Cardiac muscle cell (in vitro differentiated cells and primary cell): ENCODE data around the gene KIAA0930. TPM values are rescaled to one million over a fixed set of nuclear protein-coding genes. Genes with fewer than 3 reads are reported as not detected.

Experiments used
- DNase-seq, 2 donors: peaks; one replicate each; pipeline versions ENCODE4 v3.0.0 to v3.0.0-alpha.2; 2010 to 2017; ENCODE audit warnings: low read depth in 1 of 2, low spot score in 1 of 2
- H3K27ac ChIP-seq: fragments of 200-600 bp; sonication (generic); 2 replicates; pipeline ENCODE4 v1.5.1; 2016
- H3K27me3 ChIP-seq: fragments of 200-600 bp; sonication (generic); 2 replicates; pipeline ENCODE4 v1.6.0; 2016; ENCODE audit warnings: control low read depth
- H3K36me3 ChIP-seq: fragments of 200-600 bp; sonication (generic); 2 replicates; pipeline ENCODE4 v1.5.1; 2016; ENCODE audit warnings: control low read depth
- H3K4me1 ChIP-seq: fragments of 200-600 bp; sonication (generic); 2 replicates; pipeline ENCODE4 v1.8.1; 2017; ENCODE audit warnings: low read depth, mild to moderate bottlenecking, mixed run types
- H3K4me3 ChIP-seq: fragments of 200-600 bp; sonication (generic); 2 replicates; pipeline ENCODE4 v1.5.1; 2016; ENCODE audit warnings: mild to moderate bottlenecking
- H3K9me3 ChIP-seq: fragments of 200-600 bp; sonication (generic); 2 replicates; pipeline ENCODE4 v1.5.1; 2017; ENCODE audit warnings: low read depth, mild to moderate bottlenecking, control low read depth
- CTCF ChIP-seq: IDR thresholded peaks from 2 replicates; pipeline ENCODE4 v1.5.1; 2012; ENCODE audit warnings: low read depth, mild to moderate bottlenecking, low read length
- polyA plus RNA-seq: library from polyadenylated mRNA; unstranded; fragments of >200 nt; fragmentation: Nextera tagmentation; extraction: Ambion mirVana; gene quantifications from 2 replicates; pipeline ENCODE4 v1.2.1, GENCODE V29; 2016
- total RNA-seq: library from RNA; depleted of rRNA; stranded (reverse); fragments of >200 nt; gene quantifications from 2 replicates; pipeline ENCODE4 v1.2.3, GENCODE V29; 2016

Gene KIAA0930
- total and polyA plus RNA-seq, 2 experiments from 2014 or later: 11.8 to 12.7 TPM

DNA sequence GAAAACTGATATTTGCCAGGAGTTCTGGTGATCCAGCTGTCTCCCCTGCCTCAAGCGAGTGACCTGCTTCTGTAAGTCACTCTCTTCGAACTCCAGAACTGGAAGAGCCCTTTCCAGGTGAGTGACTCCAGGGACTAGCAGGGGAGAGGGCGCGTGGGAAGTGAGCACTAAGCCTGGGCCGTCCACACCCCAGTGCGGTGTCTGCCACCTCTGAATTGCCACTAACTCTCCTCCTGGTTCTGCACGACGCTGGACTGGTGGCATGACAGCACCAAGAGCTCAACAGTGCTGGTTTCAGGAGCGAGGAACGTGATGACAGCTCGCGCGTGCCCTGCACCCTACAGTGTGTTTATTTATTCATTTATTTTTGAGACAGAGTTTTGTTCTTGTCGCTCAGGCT lies 22.9 kb downstream of the KIAA0930 start:
- H3K36me3 ChIP-seq: no peaks in the 10 kb centered on the region
- H3K4me3 ChIP-seq: no peak overlapping the region
- DNase-seq: no peak
- peaks cover 4% of the 10 kb centered on the region for H3K4me1 ChIP-seq
- no peak for TF ChIP-seq CTCF
- H3K27ac ChIP-seq: no peak overlapping the region
- no peaks in the 10 kb centered on the region for H3K9me3 ChIP-seq
- H3K27me3 ChIP-seq: no peaks in the 10 kb centered on the region

- Histone ChIP-seq H3K4me1 (peaks cover 8% of the 10 kb centered on the region), H3K27me3 (no peaks in the 10 kb centered on the region), H3K36me3 (no peaks in the 10 kb centered on the region), H3K4me3 (no peak overlapping the region), H3K9me3 (no peaks in the 10 kb centered on the region), H3K27ac (no peak overlapping the region)
- DNase-seq: no peak
- TF ChIP-seq CTCF: no peak
Observed at GRCh38 chr22:45217345-45217744, 23.3 kb downstream of the KIAA0930 start.

- no peaks in the 10 kb centered on the region for H3K9me3 ChIP-seq
- H3K36me3 ChIP-seq: no peaks in the 10 kb centered on the region
- TF ChIP-seq CTCF: no peak
- H3K4me1 ChIP-seq: peaks cover 10% of the 10 kb centered on the region
- peak; percentile 55 to 72 for DNase-seq
- no peak overlapping the region for H3K27ac ChIP-seq
- H3K27me3 ChIP-seq: no peaks in the 10 kb centered on the region
- H3K4me3 ChIP-seq: no peak overlapping the region
Observed at GRCh38 chr22:45216133-45217003, 24.3 kb downstream of the KIAA0930 start.

GRCh38 chr22:45212992-45213751 lies 27.5 kb downstream of the KIAA0930 start:
- no peak overlapping the region for H3K27ac ChIP-seq
- peak; percentile 18 to 48 for DNase-seq
- H3K36me3 ChIP-seq: no peaks in the 10 kb centered on the region
- no peak overlapping the region for H3K4me3 ChIP-seq
- peaks cover 10% of the 10 kb centered on the region for H3K4me1 ChIP-seq
- H3K9me3 ChIP-seq: no peaks in the 10 kb centered on the region
- TF ChIP-seq CTCF: no peak
- H3K27me3 ChIP-seq: no peaks in the 10 kb centered on the region

GRCh38 chr22:45212306-45212709 lies 28.4 kb downstream of the KIAA0930 start:
- TF ChIP-seq CTCF: no peak
- H3K9me3 ChIP-seq: no peaks in the 10 kb centered on the region
- H3K4me1 ChIP-seq: peaks cover 10% of the 10 kb centered on the region
- H3K27me3 ChIP-seq: no peaks in the 10 kb centered on the region
- no peaks in the 10 kb centered on the region for H3K36me3 ChIP-seq
- H3K27ac ChIP-seq: no peak overlapping the region
- DNase-seq: peak; percentile 53 to 88
- no peak overlapping the region for H3K4me3 ChIP-seq
